Measurements from ENCODE around the gene BAZ2B.

GRCh38 chr2:159650574-159650973, 34.2 kb upstream of the BAZ2B start:
- TF ChIP-seq, protein P1, sequence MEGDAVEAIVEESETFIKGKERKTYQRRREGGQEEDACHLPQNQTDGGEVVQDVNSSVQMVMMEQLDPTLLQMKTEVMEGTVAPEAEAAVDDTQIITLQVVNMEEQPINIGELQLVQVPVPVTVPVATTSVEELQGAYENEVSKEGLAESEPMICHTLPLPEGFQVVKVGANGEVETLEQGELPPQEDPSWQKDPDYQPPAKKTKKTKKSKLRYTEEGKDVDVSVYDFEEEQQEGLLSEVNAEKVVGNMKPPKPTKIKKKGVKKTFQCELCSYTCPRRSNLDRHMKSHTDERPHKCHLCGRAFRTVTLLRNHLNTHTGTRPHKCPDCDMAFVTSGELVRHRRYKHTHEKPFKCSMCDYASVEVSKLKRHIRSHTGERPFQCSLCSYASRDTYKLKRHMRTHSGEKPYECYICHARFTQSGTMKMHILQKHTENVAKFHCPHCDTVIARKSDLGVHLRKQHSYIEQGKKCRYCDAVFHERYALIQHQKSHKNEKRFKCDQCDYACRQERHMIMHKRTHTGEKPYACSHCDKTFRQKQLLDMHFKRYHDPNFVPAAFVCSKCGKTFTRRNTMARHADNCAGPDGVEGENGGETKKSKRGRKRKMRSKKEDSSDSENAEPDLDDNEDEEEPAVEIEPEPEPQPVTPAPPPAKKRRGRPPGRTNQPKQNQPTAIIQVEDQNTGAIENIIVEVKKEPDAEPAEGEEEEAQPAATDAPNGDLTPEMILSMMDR (conservative IDR thresholded peaks at IDR 0.05; ENCODE audit: low read length), result no peak
- TF ChIP-seq EZH2phosphoT487 (IDR thresholded peaks at IDR 0.05; ENCODE audit: borderline replicate concordance, low read depth, low read length), result no peak
